Gastroesophageal sphincter (tissue), 3 donors: ENCODE results near the gene SRGN.

Experiments
- EP300 ChIP-seq: sonication (generic); formaldehyde crosslinking; IDR thresholded peaks from one replicate; pipeline ENCODE4 v1.6.1; 2017; ENCODE audit warnings: antibody characterized with exemption, mild to moderate bottlenecking
- POLR2A ChIP-seq, 2 donors: fragments of 450-650 bp; IDR thresholded peaks; one replicate each; pipeline ENCODE4 v1.6.1; 2017; ENCODE audit warnings: antibody characterized with exemption in 2 of 2, mild to moderate bottlenecking in 2 of 2, moderate library complexity in 1 of 2
- TF ChIP-seq, protein P1 (sequence below), 4 experiments: fragments of 200-600 bp in 2 of 4; fragments of 450-650 bp in 2 of 4; sonication (generic) in 1 of 4; IDR thresholded peaks; one replicate each; pipeline ENCODE4 v1.5.1; 2017 to 2019; ENCODE audit warnings: antibody characterized with exemption in 4 of 4, mild to moderate bottlenecking in 2 of 4, moderate library complexity in 2 of 4

DNA sequence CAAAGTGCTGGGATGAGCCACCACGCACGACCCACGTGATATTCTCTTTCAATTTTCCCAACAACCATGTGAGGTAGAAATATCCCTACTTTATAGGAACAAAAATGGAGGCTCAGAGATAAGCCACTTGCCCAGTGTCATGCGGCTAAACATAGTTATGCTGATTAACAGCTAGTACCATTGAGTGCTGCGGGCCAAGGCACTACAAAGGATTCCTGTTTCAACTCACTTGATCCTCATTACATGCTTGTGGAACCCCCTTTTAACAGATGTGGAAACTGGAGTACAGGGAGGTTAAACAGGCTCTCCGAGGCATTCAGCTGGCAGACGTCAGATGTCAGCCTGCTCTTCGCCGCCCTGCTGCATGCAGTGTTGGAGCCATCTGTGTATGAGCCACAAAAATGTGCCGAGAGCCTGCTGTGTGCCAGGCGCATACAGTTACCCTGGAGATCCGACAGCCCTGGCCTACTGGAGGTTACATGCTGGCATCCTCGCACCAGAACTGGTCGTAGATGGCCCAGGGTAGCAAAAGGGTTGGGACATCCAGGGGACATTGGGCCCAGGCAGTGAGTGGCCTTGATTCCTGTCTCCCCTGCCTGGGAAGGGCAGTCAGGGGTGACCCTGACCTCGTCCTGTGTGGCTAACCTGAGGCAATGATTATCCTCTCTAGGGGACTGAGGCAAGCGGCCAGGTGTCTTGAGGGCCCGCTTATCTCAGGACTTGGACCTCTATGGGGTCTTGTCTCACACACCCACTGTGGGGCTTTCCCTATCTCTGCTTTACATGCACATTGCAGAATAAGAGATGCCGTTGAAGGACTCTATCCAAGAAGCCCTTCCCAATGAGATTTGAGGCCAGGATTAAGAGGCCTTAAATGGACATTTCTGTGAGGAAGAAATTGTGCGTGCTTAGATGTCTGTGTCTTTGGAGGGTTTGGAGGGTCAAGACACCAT, 18.5 kb upstream of the SRGN start:
- TF ChIP-seq, protein P1, sequence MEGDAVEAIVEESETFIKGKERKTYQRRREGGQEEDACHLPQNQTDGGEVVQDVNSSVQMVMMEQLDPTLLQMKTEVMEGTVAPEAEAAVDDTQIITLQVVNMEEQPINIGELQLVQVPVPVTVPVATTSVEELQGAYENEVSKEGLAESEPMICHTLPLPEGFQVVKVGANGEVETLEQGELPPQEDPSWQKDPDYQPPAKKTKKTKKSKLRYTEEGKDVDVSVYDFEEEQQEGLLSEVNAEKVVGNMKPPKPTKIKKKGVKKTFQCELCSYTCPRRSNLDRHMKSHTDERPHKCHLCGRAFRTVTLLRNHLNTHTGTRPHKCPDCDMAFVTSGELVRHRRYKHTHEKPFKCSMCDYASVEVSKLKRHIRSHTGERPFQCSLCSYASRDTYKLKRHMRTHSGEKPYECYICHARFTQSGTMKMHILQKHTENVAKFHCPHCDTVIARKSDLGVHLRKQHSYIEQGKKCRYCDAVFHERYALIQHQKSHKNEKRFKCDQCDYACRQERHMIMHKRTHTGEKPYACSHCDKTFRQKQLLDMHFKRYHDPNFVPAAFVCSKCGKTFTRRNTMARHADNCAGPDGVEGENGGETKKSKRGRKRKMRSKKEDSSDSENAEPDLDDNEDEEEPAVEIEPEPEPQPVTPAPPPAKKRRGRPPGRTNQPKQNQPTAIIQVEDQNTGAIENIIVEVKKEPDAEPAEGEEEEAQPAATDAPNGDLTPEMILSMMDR (IDR thresholded peaks at IDR 0.05) = no peak
- no peak for TF ChIP-seq POLR2A (IDR thresholded peaks at IDR 0.05)
- no peak for TF ChIP-seq EP300
